GM20431 (cell line): ENCODE results near the gene MFSD11.
"Not testable (repeated sequence)": the region's sequence is repeated elsewhere in the genome, so short reads cannot be mapped to it uniquely, and the experiment has no call there.

ENCODE experiments used
- in situ Hi-C: fragments of 300-500 bp; cut with MseI, MboI; formaldehyde crosslinking; loops from one replicate; pipeline ENCODE4 v1.15.0; 2020; ENCODE audit warnings: low sequenced_read_pairs; ENCODE audit not compliant: unreplicated experiment

MFSD11 gene

GRCh38 chr17:76742958-76743357 is 5.0 kb downstream of the MFSD11 start:
- in situ Hi-C loops: no loop called here

GRCh38 chr17:76744747-76745146 is 6.8 kb downstream of the MFSD11 start:
- in situ Hi-C loops: no loop called here

GRCh38 chr17:76745785-76746184 is 7.9 kb downstream of the MFSD11 start:
- in situ Hi-C loops: not testable (repeated sequence)

- in situ Hi-C loops: no loop called here
These were observed 9.9 kb downstream of the MFSD11 start for GRCh38 chr17:76747716-76748363.

- in situ Hi-C loops: no loop called here
These were observed 10.7 kb downstream of the MFSD11 start for GRCh38 chr17:76748657-76749056.

- in situ Hi-C loops: no loop called here
These were observed 13.6 kb downstream of the MFSD11 start for GRCh38 chr17:76751416-76751993.

GRCh38 chr17:76752006-76752405 is 14.1 kb downstream of the MFSD11 start:
- in situ Hi-C loops: no loop called here

GRCh38 chr17:76753061-76753961 is 15.4 kb downstream of the MFSD11 start:
- in situ Hi-C loops: no loop called here

- in situ Hi-C loops: no loop called here
These were observed 17.4 kb downstream of the MFSD11 start for GRCh38 chr17:76755285-76755684.

- in situ Hi-C loops: no loop called here
These were observed 19.3 kb downstream of the MFSD11 start for GRCh38 chr17:76757256-76757655.

GRCh38 chr17:76758570-76758969 is 20.7 kb downstream of the MFSD11 start:
- in situ Hi-C loops: no loop called here

- in situ Hi-C loops: no loop called here
These were observed 35.1 kb downstream of the MFSD11 start for GRCh38 chr17:76772842-76773525.

- in situ Hi-C loops: no loop called here
These were observed 37.2 kb downstream of the MFSD11 start for GRCh38 chr17:76775021-76775600.

- in situ Hi-C loops: no loop called here
These were observed 43.4 kb downstream of the MFSD11 start for GRCh38 chr17:76781056-76781982.

GRCh38 chr17:76783146-76783545 is 45.2 kb downstream of the MFSD11 start:
- in situ Hi-C loops: no loop called here

- in situ Hi-C loops: no loop called here
These were observed 47.0 kb downstream of the MFSD11 start for GRCh38 chr17:76784926-76785325.

- in situ Hi-C loops: not testable (repeated sequence)
These were observed 49.9 kb downstream of the MFSD11 start for GRCh38 chr17:76787866-76788265.

- in situ Hi-C loops: no loop called here
These were observed 51.4 kb downstream of the MFSD11 start for GRCh38 chr17:76789235-76789788.
